H9 (cell line): ENCODE data around the gene LRWD1. TPM values are rescaled to one million over a fixed set of nuclear protein-coding genes. Genes with fewer than 3 reads are reported as not detected.

Source experiments
- DNase-seq: peaks from one replicate; pipeline ENCODE4 v3.0.0-alpha.2; 2017
- H2AFZ ChIP-seq: one replicate; pipeline ENCODE4 v1.6.1; 2013; ENCODE audit warnings: mild to moderate bottlenecking, low read length, control low read depth, moderate library complexity
- H2AK5ac ChIP-seq: 2 replicates; pipeline ENCODE4 v1.6.1; 2013; ENCODE audit warnings: low read length, control low read depth, mixed read lengths; ENCODE audit not compliant: insufficient read length
- H2BK120ac ChIP-seq: one replicate; pipeline ENCODE4 v1.6.1; 2013; ENCODE audit warnings: low read depth, mild to moderate bottlenecking, low read length, control low read depth, inconsistent platforms; ENCODE audit not compliant: poor library complexity, severe bottlenecking
- H2BK12ac ChIP-seq: 2 replicates; pipeline ENCODE4 v1.6.1; 2013; ENCODE audit warnings: low read length, control low read depth, mixed read lengths, low read depth; ENCODE audit not compliant: insufficient read length
- H2BK15ac ChIP-seq: 2 replicates; pipeline ENCODE4 v1.6.1; 2013; ENCODE audit warnings: low read depth, low read length, control low read depth
- H2BK20ac ChIP-seq: one replicate; pipeline ENCODE4 v1.6.1; 2013; ENCODE audit warnings: low read depth, mild to moderate bottlenecking, low read length, control low read depth, inconsistent platforms; ENCODE audit not compliant: poor library complexity, severe bottlenecking
- H2BK5ac ChIP-seq: 2 replicates; pipeline ENCODE4 v1.6.1; 2013; ENCODE audit warnings: low read length, control low read depth, mixed read lengths; ENCODE audit not compliant: insufficient read length
- H3K14ac ChIP-seq: 2 replicates; pipeline ENCODE4 v1.6.1; 2013; ENCODE audit warnings: low read length, control low read depth; ENCODE audit not compliant: insufficient read depth
- H3K18ac ChIP-seq: 2 replicates; pipeline ENCODE4 v1.6.1; 2013; ENCODE audit warnings: low read depth, mild to moderate bottlenecking, mixed read lengths, low read length, control low read depth; ENCODE audit not compliant: insufficient read length
- H3K23ac ChIP-seq: 2 replicates; pipeline ENCODE4 v1.6.1; 2013; ENCODE audit warnings: low read length, control low read depth, mixed read lengths, low read depth; ENCODE audit not compliant: insufficient read length
- H3K23me2 ChIP-seq: 2 replicates; pipeline ENCODE4 v1.6.1; 2013; ENCODE audit warnings: low read depth, mild to moderate bottlenecking, mixed read lengths, low read length, control low read depth; ENCODE audit not compliant: insufficient read length, poor library complexity, severe bottlenecking
- H3K27ac ChIP-seq: 2 replicates; pipeline ENCODE4 v1.5.1; 2013; ENCODE audit warnings: low read length, control low read depth, mixed read lengths, low read depth; ENCODE audit not compliant: insufficient read length
- H3K27me3 ChIP-seq: 2 replicates; pipeline ENCODE4 v1.6.1; 2013; ENCODE audit warnings: low read length, control low read depth, inconsistent platforms; ENCODE audit not compliant: insufficient read depth
- H3K4ac ChIP-seq: 2 replicates; pipeline ENCODE4 v1.6.1; 2013; ENCODE audit warnings: low read depth, mild to moderate bottlenecking, control low read depth, inconsistent platforms, low read length, moderate library complexity
- H3K4me1 ChIP-seq: 2 replicates; pipeline ENCODE4 v1.6.1; 2013; ENCODE audit warnings: low read length, control low read depth, inconsistent platforms; ENCODE audit not compliant: insufficient read depth
- H3K4me2 ChIP-seq: 2 replicates; pipeline ENCODE4 v1.6.1; 2013; ENCODE audit warnings: low read length, control low read depth, mixed read lengths; ENCODE audit not compliant: insufficient read length, insufficient read depth
- H3K56ac ChIP-seq: 2 replicates; pipeline ENCODE4 v1.6.1; 2013; ENCODE audit warnings: low read depth, mild to moderate bottlenecking, mixed read lengths, low read length, control low read depth; ENCODE audit not compliant: insufficient read length
- H3K79me1 ChIP-seq: 2 replicates; pipeline ENCODE4 v1.6.1; 2013; ENCODE audit warnings: low read depth, mild to moderate bottlenecking, moderate library complexity, low read length, control low read depth, inconsistent platforms; ENCODE audit not compliant: insufficient read depth, poor library complexity, severe bottlenecking
- H3K79me2 ChIP-seq: 2 replicates; pipeline ENCODE4 v1.6.1; 2013; ENCODE audit warnings: low read length, control low read depth, inconsistent platforms; ENCODE audit not compliant: insufficient read depth
- H3K9ac ChIP-seq: 2 replicates; pipeline ENCODE4 v1.6.1; 2013; ENCODE audit warnings: low read length, control low read depth, mixed read lengths; ENCODE audit not compliant: insufficient read length; ENCODE audit errors: extremely low read depth
- H3K9me3 ChIP-seq: one replicate; pipeline ENCODE4 v1.6.1; 2013; ENCODE audit warnings: low read depth, low read length, inconsistent platforms; ENCODE audit not compliant: control insufficient read depth
- H3T11ph ChIP-seq: one replicate; pipeline ENCODE4 v1.6.1; 2013; ENCODE audit warnings: mild to moderate bottlenecking, low read length, control low read depth, inconsistent platforms
- H4K20me1 ChIP-seq: one replicate; pipeline ENCODE4 v1.6.1; 2013; ENCODE audit not compliant: control insufficient read depth, insufficient read length, insufficient read depth
- H4K5ac ChIP-seq: 2 replicates; pipeline ENCODE4 v1.6.1; 2013; ENCODE audit warnings: low read depth, mild to moderate bottlenecking, mixed read lengths, low read length, control low read depth; ENCODE audit not compliant: insufficient read length
- H4K8ac ChIP-seq: replicated peaks from 2 replicates; pipeline ENCODE4 v1.6.1; 2013; ENCODE audit warnings: low read length, control low read depth, mixed read lengths, low read depth; ENCODE audit not compliant: insufficient read length
- H4K91ac ChIP-seq: 2 replicates; pipeline ENCODE4 v1.6.1; 2013; ENCODE audit warnings: low read depth, mild to moderate bottlenecking, moderate library complexity, mixed read lengths, low read length, control low read depth; ENCODE audit not compliant: insufficient read length
- H3K27ac Mint-ChIP-seq, 3 experiments: 2 replicates in 2 of 3; 3 replicates in 1 of 3; pipeline ENCODE4 v1.8.0; 2020 to 2021; ENCODE audit warnings: mixed read lengths in 3 of 3, mild to moderate bottlenecking in 1 of 3, moderate library complexity in 1 of 3
- H3K27me3 Mint-ChIP-seq: 2 replicates; pipeline ENCODE4 v1.8.0; 2021; ENCODE audit warnings: low read depth, mild to moderate bottlenecking, moderate library complexity, mixed read lengths
- H3K36me3 Mint-ChIP-seq, 3 experiments: 2 replicates in 2 of 3; 3 replicates in 1 of 3; pipeline ENCODE4 v1.8.0; 2020 to 2021; ENCODE audit warnings: low read depth in 3 of 3, mixed read lengths in 3 of 3; ENCODE audit not compliant: insufficient read depth in 1 of 3
- H3K4me1 Mint-ChIP-seq, 2 experiments: 2 replicates each; pipeline ENCODE4 v1.8.0; 2020; ENCODE audit warnings: mixed read lengths in 2 of 2
- H3K4me3 Mint-ChIP-seq, 2 experiments: 2 replicates in 1 of 2; 3 replicates in 1 of 2; pipeline ENCODE4 v1.8.0; 2020 to 2021; ENCODE audit warnings: mild to moderate bottlenecking in 2 of 2, mixed read lengths in 2 of 2, moderate library complexity in 1 of 2
- H3K9me3 Mint-ChIP-seq, 2 experiments: 2 replicates in 1 of 2; 3 replicates in 1 of 2; pipeline ENCODE4 v1.8.0; 2020; ENCODE audit warnings: mild to moderate bottlenecking in 2 of 2, mixed read lengths in 2 of 2, moderate library complexity in 1 of 2
- CTCF ChIP-seq: fragments of 200-600 bp; sonication (generic); conservative IDR thresholded peaks from 3 replicates; pipeline ENCODE4 v1.8.0; 2021; ENCODE audit warnings: antibody characterized with exemption, mild to moderate bottlenecking
- WGBS: extraction: QIAGEN DNeasy Blood & Tissue Kit; methylation state at CpG from one replicate; pipeline ENCODE4 v1.1.7; 2013; ENCODE audit warnings: missing lambda C conversion rate, low lambda C conversion rate, mixed read lengths; ENCODE audit not compliant: insufficient read length; ENCODE audit errors: extremely low coverage; 5-methylcytosine and 5-hydroxymethylcytosine counted together
- total RNA-seq: library from RNA; stranded (reverse); gene quantifications from 2 replicates; pipeline ENCODE4 v1.2.1, GENCODE V29; 2021

The LRWD1 gene
- total RNA-seq, 1 experiment from 2014 or later = 35.1 TPM

GRCh38 chr7:102415685-102416225, 49.0 kb upstream of the LRWD1 start:
- Histone ChIP-seq H3K23me2 (no peaks in the 10 kb centered on the region), H3K27ac (no peak overlapping the region), H3K14ac (no peak overlapping the region), H3T11ph (no peak overlapping the region), H4K20me1 (no peaks in the 10 kb centered on the region), H2AFZ (no peak overlapping the region), H2BK5ac (no peak overlapping the region), H2BK15ac (no peak overlapping the region), H2BK20ac (no peak overlapping the region), H3K4me2 (no peak overlapping the region), H3K79me1 (no peaks in the 10 kb centered on the region), H3K56ac (no peak overlapping the region), H3K9me3 (no peaks in the 10 kb centered on the region), H4K91ac (no peak overlapping the region), H3K27me3 (no peaks in the 10 kb centered on the region), H3K9ac (no peak overlapping the region), H3K79me2 (no peaks in the 10 kb centered on the region), H2BK12ac (no peak overlapping the region), H2AK5ac (no peak overlapping the region), H2BK120ac (no peak overlapping the region), H3K23ac (no peak overlapping the region), H3K18ac (no peak overlapping the region), H3K4ac (no peak overlapping the region), H4K5ac (no peak overlapping the region), H3K4me1 (no peaks in the 10 kb centered on the region), H4K8ac (no peak overlapping the region)
- WGBS = no CpG with 5 or more reads among the region's 12 CpGs
- Mint-ChIP-seq H3K36me3 (peaks cover 18 to 77% (median 70%) of the 10 kb centered on the region in 3 experiments), H3K27ac (no peak overlapping the region), H3K9me3 (no peaks in the 10 kb centered on the region), H3K4me1 (peaks cover 2 to 4% of the 10 kb centered on the region in 2 experiments; a peak in 3 of 4 replicates), H3K27me3 (no peaks in the 10 kb centered on the region), H3K4me3 (no peak overlapping the region)
- TF ChIP-seq CTCF = no peak
- no peak for DNase-seq
